Stimulated activated naive CD8-positive, alpha-beta T cell treated with anti-CD3 and anti-CD28 coated beads, Interleukin-15, Interleukin-2, amounts not matched to agents 100 ng/mL and 50 ng/mL, for 24 hours (primary cell): Measurements from ENCODE around the gene AP2A2.
A peak's percentile ranks its signal among the peaks of the same experiment; 100 is the strongest.

Source experiments
- H3K27ac Mint-ChIP-seq: one replicate; pipeline ENCODE4 v1.8.0; 2021; ENCODE audit warnings: mild to moderate bottlenecking, mixed read lengths
- H3K27me3 Mint-ChIP-seq: one replicate; pipeline ENCODE4 v1.8.0; 2021; ENCODE audit warnings: mixed read lengths
- H3K36me3 Mint-ChIP-seq: one replicate; pipeline ENCODE4 v1.8.0; 2021; ENCODE audit warnings: low read depth, mixed read lengths
- H3K4me1 Mint-ChIP-seq: one replicate; pipeline ENCODE4 v1.8.0; 2021; ENCODE audit warnings: low read depth, mixed read lengths
- H3K4me3 Mint-ChIP-seq: one replicate; pipeline ENCODE4 v1.8.0; 2021; ENCODE audit warnings: mild to moderate bottlenecking, mixed read lengths
- H3K9me3 Mint-ChIP-seq: one replicate; pipeline ENCODE4 v1.8.0; 2021; ENCODE audit warnings: mixed read lengths

AP2A2 gene

DNA sequence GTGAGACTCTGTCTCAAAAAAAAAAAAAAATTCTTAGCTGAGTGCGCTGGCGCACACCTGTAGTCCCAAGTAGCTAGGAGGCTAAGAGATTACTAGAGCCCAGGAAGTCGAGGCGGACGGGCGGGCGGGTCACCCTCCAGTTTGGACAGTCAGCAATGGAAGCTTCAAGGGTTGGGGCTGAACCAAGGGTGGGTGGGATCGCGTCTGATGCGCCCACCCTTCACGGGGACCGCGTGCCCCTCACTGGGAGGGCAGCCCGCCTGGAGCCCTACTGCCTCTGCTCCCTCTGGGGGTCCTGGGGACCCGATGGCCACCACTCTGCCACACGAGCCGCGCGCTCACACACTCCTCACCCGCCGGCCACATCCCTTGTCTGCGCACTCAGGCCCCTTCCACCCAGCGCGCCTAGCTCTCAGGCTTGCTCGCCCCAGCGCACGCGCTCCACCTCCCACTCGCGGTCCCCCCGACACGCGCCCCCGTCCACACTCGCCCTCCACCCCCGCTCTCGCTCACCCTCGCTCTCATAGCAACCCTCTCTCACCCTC lies 15.6 kb upstream of the AP2A2 start:
- peaks cover 26% of the 10 kb centered on the region for H3K36me3 Mint-ChIP-seq
- peak overlapping the region; percentile 90 for H3K4me3 Mint-ChIP-seq
- H3K27ac Mint-ChIP-seq: peak overlapping the region; percentile 79
- no peaks in the 10 kb centered on the region for H3K27me3 Mint-ChIP-seq
- peaks cover 28% of the 10 kb centered on the region for H3K4me1 Mint-ChIP-seq
- H3K9me3 Mint-ChIP-seq: no peaks in the 10 kb centered on the region

DNA sequence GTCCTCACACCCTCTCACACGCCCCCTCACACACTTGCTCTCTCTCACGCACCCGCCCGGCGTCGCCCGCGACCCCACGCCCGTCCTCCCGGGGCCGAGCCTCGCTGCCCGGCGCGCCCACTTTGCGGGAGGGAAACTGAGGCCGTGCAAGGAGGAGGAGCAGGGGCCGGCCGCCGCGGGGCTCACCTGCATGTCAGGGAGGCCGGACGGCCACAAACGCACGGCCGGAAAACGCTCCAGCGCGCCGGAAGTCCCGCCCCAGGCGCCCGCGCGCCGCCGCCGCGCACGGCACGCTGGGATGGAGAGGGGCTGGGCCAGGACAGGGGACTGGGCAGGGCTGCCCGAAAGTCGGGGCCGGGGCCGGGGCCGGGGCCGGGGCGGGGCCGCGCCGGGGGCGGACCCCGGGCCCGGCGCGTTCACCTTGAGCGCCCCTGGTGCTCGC lies 15.1 kb upstream of the AP2A2 start, which contains the start of gene CHID1:
CHID1 (minus strand) TSS at position 222 of the 442 bp plus-strand sequence. CDS start 5,994 bp downstream, outside the sequence.
- Mint-ChIP-seq H3K9me3 (no peaks in the 10 kb centered on the region), H3K4me3 (peak within 1 kb of the TSS; percentile 90), H3K36me3 (peaks cover 23% of the 10 kb centered on the region), H3K27ac (peak within 1 kb of the TSS; percentile 96), H3K27me3 (no peaks in the 10 kb centered on the region), H3K4me1 (peaks cover 28% of the 10 kb centered on the region)

DNA sequence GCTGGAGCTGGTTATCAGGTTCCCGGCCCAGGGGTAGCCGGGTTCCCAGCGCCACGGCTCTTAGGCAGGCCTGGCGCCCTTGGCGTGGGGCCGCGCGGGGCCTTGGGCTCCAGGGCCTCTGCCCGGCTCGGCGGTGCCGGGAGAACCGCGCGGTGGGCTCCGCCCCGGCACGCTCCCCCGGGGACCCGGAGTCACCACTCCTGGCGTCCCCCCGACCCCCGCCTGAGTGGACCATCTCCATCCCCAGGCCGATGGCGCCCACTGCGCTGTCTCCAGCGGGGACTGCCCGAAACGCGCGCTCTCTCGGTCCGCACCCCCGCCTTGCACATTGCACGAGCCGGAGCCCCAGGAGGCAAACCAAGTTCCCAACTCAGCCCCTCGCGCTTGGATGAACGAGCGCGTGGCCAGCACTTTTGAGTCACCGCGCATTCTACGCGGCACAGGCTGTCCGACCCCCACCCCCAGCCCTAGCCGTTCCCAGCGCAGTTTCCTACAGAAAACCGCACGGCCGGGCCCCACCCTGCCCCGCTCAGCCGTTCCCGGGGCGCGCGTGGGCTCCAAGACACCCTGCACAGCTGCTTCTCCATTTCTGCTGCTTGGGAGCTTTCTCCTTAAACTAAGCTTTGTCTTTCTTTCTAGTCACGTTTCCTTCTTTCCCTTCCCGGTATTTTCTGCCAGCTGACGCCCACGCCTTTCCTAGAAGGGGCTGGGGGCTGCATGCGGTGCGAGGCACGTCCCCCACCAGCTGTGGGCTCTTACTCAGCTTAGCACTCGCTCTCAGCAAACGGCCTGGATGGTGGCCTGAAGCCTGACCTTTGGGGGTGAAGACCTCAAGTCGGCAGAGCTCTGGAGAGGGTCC lies 14.4 kb upstream of the AP2A2 start:
- Mint-ChIP-seq H3K4me3 (peak overlapping the region; percentile 87), H3K4me1 (peaks cover 28% of the 10 kb centered on the region), H3K36me3 (peaks cover 20% of the 10 kb centered on the region), H3K27me3 (no peaks in the 10 kb centered on the region), H3K9me3 (no peaks in the 10 kb centered on the region), H3K27ac (peak overlapping the region; percentile 96)

DNA sequence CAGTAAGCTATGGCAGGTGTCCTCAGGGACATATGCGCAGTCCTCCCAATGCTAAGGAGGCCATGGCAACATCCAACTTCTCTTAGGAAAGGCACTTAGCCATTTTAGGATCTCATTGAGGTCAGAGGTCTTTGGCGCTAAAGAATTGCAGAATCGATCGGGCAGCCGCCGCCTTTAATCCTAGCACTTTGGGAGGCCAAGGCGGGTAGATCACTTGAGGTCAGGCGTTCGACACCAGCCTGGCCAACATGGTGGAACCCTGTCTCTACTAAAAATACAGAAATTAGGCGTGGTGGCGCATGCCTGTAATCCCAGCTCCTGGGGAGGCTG lies 13.8 kb upstream of the AP2A2 start:
- Mint-ChIP-seq H3K9me3 (no peaks in the 10 kb centered on the region), H3K27ac (peak overlapping the region; percentile 96), H3K4me1 (peaks cover 28% of the 10 kb centered on the region), H3K4me3 (peak overlapping the region; percentile 87), H3K27me3 (no peaks in the 10 kb centered on the region), H3K36me3 (peaks cover 14% of the 10 kb centered on the region)

DNA sequence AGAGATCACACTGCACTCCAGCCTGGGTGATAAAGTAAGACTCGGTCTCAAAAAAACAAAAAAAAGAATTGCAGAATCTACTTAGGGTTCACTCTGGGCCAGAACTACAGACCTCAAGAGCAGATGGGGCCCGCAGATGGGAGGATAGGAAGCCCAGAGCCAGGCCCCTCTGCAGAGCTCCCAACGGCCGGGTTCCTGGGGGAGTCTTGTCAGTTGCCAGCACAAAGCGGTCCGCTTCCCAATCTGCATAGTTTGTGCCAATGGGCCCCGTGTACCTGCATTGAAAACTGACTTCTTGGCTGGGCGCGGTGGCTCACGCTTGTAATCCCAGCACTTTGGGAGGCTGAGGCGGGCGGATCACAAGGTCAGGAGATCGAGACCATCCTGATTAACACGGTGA lies 13.4 kb upstream of the AP2A2 start:
- peaks cover 12% of the 10 kb centered on the region for H3K36me3 Mint-ChIP-seq

DNA sequence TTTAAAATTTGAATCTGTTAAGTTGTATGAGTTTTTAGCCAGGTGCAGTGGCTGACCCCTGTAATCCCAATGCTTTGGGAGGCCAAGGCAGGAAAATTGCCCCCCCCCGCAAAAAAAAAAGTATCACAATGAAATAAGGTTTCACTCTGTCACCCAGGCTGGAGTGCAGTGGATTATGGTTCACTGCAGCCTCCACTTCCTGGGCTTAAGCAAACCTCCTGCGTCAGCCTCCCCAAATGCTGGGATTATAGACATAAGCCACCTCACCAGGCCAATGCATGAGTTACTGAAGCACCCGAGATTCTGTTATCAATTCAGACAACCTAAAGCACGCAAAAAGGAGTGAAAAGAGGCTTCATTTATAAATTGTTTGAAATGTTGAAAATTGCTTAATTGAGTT lies 12.6 kb upstream of the AP2A2 start:
- Mint-ChIP-seq H3K4me3 (no peak overlapping the region), H3K27me3 (no peaks in the 10 kb centered on the region), H3K27ac (no peak overlapping the region), H3K9me3 (no peaks in the 10 kb centered on the region), H3K4me1 (peaks cover 24% of the 10 kb centered on the region), H3K36me3 (peaks cover 10% of the 10 kb centered on the region)

More for the DNA sequence above, 13.4 kb upstream of the AP2A2 start:
- Mint-ChIP-seq H3K4me3 (peak overlapping the region; percentile 10), H3K27ac (no peak overlapping the region), H3K27me3 (no peaks in the 10 kb centered on the region), H3K9me3 (no peaks in the 10 kb centered on the region), H3K4me1 (peaks cover 28% of the 10 kb centered on the region)

DNA sequence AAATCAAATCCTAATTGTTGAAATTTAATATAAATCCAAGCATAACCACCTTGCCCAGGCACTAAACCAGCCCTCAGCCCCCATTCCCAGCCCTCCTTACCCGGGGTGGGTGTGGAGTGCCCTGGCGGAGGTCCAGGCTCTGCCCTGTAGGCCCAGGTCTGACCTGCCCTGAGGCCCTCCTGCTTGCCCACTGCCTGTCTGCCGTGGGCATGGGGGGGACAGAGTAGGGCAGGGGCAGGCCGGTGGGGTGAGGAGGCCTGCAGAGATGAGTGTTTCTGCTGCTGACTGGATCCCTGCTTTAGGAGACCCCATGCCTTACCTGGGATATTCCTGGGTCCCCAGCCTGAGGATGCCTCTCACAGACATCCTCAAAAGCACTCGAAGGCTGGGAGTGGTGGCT lies 11.5 kb upstream of the AP2A2 start:
- Mint-ChIP-seq H3K4me1 (peaks cover 14% of the 10 kb centered on the region), H3K4me3 (no peak overlapping the region), H3K36me3 (peaks cover 4% of the 10 kb centered on the region), H3K27me3 (no peaks in the 10 kb centered on the region), H3K9me3 (no peaks in the 10 kb centered on the region), H3K27ac (no peak overlapping the region)

DNA sequence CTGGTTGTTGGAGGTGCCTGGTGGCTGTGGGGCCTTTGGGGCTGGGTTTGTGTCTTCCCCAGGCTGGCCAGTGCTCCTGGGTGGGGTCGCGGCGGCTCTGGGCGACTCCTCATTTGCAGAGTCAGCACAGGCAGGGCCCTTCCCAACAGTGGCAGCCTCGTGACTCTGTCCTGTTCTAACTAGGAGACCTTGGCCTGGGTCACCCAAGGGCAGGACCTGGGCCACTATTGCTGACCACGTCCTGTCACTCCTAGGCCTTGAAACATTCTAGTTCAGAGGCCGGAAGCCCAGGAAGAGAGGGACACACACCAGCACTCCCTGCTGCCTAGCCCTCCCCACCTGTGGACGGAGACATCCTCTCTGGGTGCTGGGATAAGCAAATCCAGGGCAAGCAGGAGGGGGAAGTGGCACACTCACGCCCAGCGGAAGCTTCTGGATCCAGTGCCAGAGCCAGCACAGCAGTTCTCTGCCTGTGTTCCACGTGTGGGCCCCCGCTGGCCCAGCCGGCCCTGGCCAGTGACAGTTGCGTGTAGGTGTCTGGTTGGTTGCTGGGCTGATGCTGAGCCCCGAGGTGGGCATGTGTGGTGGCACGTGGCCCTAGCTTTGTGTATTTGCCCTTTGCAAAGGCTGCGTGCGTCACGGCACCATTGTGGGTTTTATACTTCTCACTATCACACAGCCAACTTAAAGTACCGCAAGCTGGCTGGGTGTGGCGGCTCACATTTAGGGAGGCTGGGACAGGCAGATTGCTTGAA lies 10.7 kb upstream of the AP2A2 start:
- Mint-ChIP-seq H3K9me3 (no peaks in the 10 kb centered on the region), H3K27me3 (no peaks in the 10 kb centered on the region), H3K4me1 (peaks cover 8% of the 10 kb centered on the region), H3K36me3 (no peaks in the 10 kb centered on the region), H3K27ac (no peak overlapping the region), H3K4me3 (no peak overlapping the region)

DNA sequence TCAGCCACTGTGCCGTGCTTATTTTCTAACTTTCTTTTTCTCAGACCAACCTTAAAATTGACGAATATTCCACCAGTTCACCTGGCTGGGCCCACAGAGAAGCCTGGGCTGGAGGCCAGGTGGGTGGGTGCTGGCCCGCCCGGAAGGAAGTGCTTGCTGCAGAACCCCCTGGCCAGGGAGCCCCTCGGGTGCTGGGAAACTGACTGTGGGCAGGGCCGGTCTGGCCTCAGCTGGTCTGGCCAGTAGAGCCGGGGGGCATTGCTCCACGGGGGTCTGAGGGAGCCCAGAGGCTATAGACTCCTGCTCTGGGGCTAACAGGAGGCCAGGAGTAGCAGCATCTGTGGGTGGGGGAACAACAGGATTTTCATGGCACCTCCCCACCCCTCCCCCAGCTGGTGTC lies 8.2 kb upstream of the AP2A2 start:
- H3K4me1 Mint-ChIP-seq: no peaks in the 10 kb centered on the region
- no peaks in the 10 kb centered on the region for H3K27me3 Mint-ChIP-seq
- no peak overlapping the region for H3K27ac Mint-ChIP-seq
- H3K9me3 Mint-ChIP-seq: no peaks in the 10 kb centered on the region
- H3K36me3 Mint-ChIP-seq: no peaks in the 10 kb centered on the region
- H3K4me3 Mint-ChIP-seq: no peak overlapping the region

DNA sequence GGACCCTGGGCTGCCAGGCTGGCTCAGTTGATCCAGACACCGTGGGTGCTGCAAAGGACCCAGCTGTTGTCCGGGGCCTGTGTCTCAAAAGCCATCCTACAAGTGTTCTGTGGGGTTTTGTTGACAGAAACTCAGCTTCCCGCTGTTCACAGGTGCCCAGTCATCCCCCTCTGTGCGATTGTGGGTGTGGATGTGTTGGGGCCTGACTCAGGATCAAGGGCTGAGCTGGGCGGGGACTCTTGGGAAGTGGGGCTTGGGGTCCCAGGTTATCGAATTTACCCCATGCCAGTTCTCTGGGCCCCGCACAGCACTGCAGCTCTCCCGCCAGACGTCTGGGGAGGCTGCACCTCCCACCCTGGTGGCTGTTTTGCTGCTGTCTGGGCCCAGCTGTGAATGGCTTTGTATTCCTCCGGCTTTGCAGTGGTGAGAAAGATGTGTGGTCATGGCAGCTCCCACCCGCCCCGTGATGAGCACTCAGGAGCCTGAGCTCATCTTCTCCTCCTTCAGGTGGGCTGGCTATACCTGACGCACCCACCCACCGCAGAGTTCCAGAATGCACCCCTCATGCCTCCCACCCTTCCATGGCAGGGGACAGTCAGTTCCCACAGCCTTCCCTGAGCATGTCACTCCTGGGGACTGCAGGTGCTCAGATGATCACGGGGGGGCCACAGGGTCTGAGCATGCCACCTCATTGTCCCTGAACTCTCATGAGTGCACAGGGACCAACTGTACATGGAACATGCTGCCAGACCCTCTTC lies 3.6 kb upstream of the AP2A2 start:
- Mint-ChIP-seq H3K36me3 (peaks cover 2% of the 10 kb centered on the region), H3K4me1 (peaks cover 9% of the 10 kb centered on the region), H3K27me3 (no peaks in the 10 kb centered on the region), H3K4me3 (no peak overlapping the region), H3K27ac (no peak overlapping the region), H3K9me3 (no peaks in the 10 kb centered on the region)

DNA sequence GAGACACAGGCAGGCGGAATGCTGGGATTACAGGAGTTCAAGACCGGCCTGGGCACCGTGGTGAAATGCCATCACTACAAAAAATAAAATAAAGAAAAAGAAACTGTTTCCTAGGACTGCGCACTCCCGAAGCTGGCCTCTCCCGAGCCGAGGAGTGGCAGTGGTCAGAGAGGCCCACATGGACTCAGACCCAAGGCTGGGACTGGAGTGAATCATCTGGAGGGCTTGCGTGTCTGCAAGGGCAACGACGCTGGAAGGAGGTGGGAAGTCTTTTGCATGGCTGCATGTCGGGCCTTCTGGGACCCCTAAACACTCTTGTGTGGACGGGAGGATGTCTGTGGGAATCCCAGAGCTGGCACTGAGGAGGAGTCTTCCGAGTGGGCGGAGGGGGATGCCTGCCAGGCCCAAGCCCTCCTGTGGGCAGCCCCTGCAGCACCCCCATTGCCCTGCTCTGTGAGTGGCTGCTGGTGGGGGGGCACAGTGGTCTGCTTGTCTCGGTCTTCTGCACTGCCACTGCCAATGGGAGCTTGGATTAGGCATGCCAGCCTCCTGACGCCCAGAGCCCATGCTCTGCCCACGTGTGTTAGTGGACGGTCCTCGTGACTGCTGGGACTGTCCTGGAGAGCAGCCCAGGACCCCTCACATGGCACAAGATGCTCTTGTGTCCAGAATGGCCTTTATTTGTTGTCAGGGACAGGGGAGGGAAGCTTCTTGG lies 1.8 kb upstream of the AP2A2 start:
- Mint-ChIP-seq H3K4me1 (peaks cover 27% of the 10 kb centered on the region), H3K9me3 (no peaks in the 10 kb centered on the region), H3K27ac (peak overlapping the region; percentile 26), H3K36me3 (peaks cover 6% of the 10 kb centered on the region), H3K4me3 (no peak overlapping the region), H3K27me3 (no peaks in the 10 kb centered on the region)

DNA sequence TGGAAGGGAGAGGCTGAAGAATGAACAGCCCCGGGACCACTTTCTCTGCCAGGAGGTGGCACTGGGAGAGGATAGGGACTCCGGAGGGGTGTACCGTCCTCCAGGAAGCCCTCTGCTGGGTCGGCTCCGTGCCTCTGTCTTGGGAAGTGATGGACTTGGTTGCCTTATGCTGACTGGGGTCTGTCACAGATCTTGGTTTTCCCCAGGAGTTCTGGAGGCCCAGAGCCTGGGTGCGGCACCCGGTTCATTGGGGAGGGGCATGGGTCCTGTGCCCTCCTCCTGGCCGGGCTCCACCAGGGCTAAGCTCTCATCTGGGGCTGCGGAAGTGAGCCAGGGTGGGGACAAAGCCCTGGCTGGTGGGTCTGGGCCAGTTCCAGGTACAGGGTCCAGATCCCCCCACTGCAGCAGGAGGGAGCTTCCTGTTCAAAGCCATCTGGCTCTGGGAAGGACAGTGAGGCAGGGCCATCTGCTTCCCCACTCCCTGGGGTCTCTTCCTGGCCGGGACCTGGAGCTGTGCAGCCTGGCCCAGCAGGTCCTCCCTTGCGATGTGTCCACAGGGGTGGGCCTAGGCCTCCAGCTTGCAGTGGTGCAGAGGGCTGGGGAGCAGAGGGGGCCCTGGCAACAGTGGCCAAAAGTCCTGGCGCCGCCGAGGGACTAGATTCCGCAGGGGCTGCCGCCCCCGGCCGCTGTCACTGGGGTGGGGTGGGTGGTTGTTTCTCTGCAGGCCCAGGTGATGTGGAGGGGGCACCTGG lies 1.1 kb upstream of the AP2A2 start:
- Mint-ChIP-seq H3K27me3 (no peaks in the 10 kb centered on the region), H3K4me3 (no peak overlapping the region), H3K4me1 (peaks cover 28% of the 10 kb centered on the region)

DNA sequence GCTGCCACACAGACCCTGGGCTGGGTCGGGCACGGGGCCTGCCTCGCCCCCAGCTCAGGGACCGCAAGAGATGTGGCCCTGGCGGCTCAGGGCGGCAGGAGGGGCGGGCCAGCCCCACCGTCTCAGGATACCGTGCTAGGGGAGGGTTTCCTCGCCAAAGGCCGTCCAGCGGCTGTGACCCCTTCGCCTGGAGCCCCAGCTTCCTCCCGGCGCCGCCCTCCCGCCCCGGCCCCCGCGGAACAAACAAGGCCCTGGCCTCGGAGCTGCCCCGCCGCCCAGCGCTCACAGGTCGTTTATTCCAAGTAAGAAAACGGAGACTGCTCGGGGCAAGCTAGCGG lies 543 bp upstream of the AP2A2 start:
- no peaks in the 10 kb centered on the region for H3K27me3 Mint-ChIP-seq
- H3K4me3 Mint-ChIP-seq: no peak overlapping the region
- H3K36me3 Mint-ChIP-seq: peaks cover 6% of the 10 kb centered on the region
- H3K9me3 Mint-ChIP-seq: no peaks in the 10 kb centered on the region
- no peak overlapping the region for H3K27ac Mint-ChIP-seq
- peaks cover 28% of the 10 kb centered on the region for H3K4me1 Mint-ChIP-seq

More for the DNA sequence above, 1.1 kb upstream of the AP2A2 start:
- no peaks in the 10 kb centered on the region for H3K9me3 Mint-ChIP-seq
- H3K36me3 Mint-ChIP-seq: peaks cover 6% of the 10 kb centered on the region
- H3K27ac Mint-ChIP-seq: no peak overlapping the region
